Measurements from ENCODE around the gene SIRPG.

Gene SIRPG

DNA sequence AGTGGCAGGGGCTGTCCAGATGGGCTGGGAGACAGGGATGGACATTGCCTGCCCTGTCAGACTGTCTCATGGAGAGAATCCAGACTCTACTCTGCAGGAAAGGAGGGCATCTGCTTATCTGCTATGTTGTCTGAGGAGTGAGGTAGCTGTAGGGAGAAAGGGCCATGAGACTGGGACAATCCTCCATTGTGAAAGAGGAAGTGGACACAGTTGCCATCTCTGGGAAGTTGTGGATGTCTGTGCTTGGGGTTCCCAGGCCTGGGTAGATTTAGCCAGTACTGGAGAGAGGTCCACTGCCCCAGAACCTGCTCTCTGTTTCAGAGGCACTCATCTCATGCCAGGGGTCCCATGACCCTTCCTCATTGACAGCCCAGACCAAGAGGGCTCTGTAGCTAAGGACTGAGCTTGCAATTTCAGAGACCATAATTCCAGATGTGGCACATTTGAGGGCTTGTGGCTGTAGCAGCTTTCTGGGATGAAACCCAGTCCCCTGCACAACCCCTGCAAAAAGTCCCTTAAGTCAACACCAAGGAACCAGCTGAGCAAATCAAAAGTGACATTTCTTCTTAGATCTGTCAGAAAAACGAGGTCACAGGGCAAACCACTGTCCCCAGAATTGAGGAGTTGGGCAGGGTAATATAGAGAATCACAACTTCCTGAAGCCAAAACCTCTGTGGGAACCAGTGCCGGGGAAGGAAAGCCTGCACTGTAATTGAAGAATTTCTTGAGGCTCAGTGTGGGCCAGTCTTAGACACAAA, 4.1 kb upstream of the SIRPG start:
- no peak for FAIRE-seq
- DNase-seq (ENCODE audit: insufficient read length, low spot score), result no peak
- TF ChIP-seq, protein P1, sequence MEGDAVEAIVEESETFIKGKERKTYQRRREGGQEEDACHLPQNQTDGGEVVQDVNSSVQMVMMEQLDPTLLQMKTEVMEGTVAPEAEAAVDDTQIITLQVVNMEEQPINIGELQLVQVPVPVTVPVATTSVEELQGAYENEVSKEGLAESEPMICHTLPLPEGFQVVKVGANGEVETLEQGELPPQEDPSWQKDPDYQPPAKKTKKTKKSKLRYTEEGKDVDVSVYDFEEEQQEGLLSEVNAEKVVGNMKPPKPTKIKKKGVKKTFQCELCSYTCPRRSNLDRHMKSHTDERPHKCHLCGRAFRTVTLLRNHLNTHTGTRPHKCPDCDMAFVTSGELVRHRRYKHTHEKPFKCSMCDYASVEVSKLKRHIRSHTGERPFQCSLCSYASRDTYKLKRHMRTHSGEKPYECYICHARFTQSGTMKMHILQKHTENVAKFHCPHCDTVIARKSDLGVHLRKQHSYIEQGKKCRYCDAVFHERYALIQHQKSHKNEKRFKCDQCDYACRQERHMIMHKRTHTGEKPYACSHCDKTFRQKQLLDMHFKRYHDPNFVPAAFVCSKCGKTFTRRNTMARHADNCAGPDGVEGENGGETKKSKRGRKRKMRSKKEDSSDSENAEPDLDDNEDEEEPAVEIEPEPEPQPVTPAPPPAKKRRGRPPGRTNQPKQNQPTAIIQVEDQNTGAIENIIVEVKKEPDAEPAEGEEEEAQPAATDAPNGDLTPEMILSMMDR (IDR thresholded peaks at IDR 0.05; ENCODE audit: insufficient read depth, missing control alignments), result no peak

DNA sequence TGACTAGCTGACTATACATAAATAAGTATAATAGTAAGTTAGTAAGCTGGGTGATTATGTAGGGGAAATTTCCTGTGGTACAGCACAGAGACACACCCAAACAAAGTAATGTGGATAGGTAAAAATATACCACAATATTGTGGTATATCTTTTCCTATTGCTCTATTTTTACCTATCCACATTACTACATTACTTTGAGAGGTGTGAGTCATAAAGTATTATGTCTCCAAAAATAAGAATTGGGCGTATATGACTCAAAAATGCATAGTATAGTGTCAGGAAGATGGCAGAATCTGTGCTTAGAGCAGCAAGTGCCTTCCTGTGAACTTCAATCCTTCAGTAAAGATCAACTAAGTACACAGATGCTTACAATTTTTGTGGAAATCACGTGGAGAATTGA, 2.7 kb upstream of the SIRPG start:
- FAIRE-seq, result no peak
- TF ChIP-seq, protein P1 (IDR thresholded peaks at IDR 0.05; ENCODE audit: insufficient read depth, missing control alignments), result no peak
- DNase-seq (ENCODE audit: insufficient read length, low spot score), result no peak

DNA sequence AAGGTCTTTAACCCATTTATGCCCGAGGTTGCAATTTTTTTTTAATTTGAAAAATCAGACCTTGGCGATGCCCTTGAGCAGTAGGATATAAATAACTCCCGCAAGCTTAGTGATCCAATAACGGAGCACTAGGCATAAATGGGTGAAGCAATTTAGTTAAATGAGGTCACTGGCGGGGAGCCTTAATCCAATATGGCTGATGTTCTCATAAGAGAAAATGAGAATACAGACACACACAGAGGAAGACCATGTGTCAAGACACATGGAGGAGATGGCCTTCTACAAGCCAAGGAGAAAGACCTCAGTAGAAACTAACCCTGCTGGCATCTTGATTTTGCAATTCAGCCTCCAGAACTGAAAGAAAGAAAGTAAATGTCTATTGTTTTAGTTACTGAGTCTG, 735 bp downstream of the SIRPG start:
- no peak for DNase-seq (ENCODE audit: insufficient read length, low spot score)
- TF ChIP-seq, protein P1 (IDR thresholded peaks at IDR 0.05; ENCODE audit: insufficient read depth, missing control alignments), result no peak
- no peak for FAIRE-seq

DNA sequence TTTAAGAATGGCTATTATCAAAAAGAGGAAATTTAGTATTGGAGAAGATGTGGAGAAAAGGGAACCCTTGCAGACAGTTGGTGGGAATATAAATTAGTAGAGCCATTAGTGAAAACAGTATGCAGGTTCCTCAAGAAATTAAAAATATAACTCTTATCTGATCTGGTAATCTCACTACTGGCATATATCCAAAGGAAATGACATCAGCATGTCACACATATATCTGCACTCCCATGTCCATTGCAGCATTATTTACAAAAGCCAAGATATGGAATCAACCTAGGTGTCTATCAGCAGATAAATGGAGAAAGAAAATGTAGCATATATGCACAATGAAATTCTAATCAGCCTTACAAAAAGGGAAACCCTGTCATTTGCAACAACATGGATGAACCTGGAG, 2.6 kb downstream of the SIRPG start:
- TF ChIP-seq, protein P1 (IDR thresholded peaks at IDR 0.05; ENCODE audit: insufficient read depth, missing control alignments), result no peak
- DNase-seq (ENCODE audit: insufficient read length, low spot score), result no peak
- no peak for FAIRE-seq

DNA sequence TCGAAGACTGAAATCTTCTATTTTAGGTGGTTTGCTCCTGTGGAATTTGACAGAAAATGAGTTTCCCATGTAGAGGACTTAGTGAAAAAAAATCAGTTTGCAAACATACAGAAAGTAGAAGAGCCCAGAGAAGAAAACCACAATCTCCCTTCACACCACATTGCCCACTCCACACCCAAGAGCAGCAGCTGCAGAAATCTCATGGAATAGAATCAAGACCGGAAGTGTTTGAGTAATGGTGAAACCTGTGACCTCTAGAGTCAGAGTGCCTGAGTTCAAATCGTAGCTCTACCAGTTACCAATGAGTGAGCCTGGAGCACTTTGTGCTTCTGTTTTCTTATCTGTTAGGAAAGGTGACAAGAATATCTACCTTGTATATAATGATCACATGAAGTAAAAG, 4.6 kb downstream of the SIRPG start:
- FAIRE-seq (no peak), DNase-seq (ENCODE audit: insufficient read length, low spot score) (no peak)
- TF ChIP-seq, protein P1 (IDR thresholded peaks at IDR 0.05; ENCODE audit: insufficient read depth, missing control alignments), result no peak

DNA sequence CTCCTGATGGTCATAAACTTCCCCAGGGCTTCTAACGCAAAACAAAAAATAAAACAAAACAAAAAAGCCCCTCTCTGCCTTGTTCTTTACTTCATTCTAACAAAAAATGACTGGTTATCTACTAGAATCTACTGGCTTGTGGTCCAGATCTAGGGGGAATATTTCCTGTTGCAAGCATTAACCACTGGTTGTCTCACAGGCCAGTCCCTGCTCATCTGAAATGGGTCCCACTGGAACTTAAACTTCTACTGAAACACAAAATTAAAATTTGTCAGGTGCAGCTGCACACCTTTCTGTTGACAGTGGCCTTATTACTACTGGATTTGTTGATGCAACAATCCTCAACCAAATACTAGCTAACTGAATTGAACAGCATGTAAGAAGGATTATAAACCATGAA, 5.5 kb downstream of the SIRPG start:
- DNase-seq (ENCODE audit: insufficient read length, low spot score), result no peak
- no peak for FAIRE-seq
- TF ChIP-seq, protein P1 (IDR thresholded peaks at IDR 0.05; ENCODE audit: insufficient read depth, missing control alignments), result no peak

DNA sequence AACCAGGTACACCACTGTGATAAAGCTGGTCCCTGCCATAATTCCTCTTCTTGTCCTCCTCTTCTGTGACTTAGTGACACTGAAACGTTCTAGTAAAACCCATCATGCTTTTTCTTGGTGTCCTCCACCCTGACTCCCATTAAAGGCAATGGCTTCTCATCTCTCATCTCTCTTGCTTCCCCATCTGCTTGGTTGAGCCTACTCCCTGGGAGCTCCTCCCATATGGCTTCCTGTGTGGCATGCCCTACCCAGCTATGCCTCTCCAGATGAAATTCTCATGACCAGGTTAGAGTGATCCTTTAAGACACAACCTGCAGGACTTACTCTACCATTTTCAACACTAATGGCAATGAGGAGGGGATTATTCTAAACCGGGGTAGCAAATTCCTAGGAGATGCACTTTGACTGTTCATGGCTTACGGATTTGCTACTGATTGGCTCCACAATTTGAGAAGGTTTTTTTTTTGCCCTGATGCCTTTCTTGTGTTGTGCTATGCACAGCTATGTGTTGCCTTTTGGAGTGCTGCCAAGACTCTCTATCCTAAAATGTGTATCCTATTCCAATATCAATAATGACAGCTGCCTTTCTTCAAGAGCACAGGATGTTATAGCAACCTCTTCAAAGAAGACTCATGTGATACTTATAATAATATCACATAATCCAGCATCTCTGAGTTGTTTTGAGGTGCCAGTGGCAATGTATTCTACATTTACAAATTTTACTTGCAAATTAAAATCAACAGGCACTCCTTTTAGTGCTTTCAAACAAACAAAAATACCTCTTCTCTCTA, 6.1 kb downstream of the SIRPG start:
- FAIRE-seq (no peak), DNase-seq (ENCODE audit: insufficient read length, low spot score) (no peak)
- TF ChIP-seq, protein P1 (IDR thresholded peaks at IDR 0.05; ENCODE audit: insufficient read depth, missing control alignments), result no peak
